OCI-LY1 (cell line): ENCODE results near the gene LIMS1.

Experiments used
- H2AFZ ChIP-seq: fragments of 200-600 bp; sonication (generic), shearing (Covaris generic); 2 replicates; pipeline ENCODE4 v1.6.0; 2014; ENCODE audit warnings: antibody characterized with exemption, mild to moderate bottlenecking, low read length
- H3F3A ChIP-seq: fragments of 200-600 bp; sonication (generic), shearing (Covaris generic); 2 replicates; pipeline ENCODE4 v1.6.0; 2014; ENCODE audit warnings: mild to moderate bottlenecking, antibody characterized with exemption, low read length, moderate library complexity; ENCODE audit not compliant: insufficient read depth
- H3K27ac ChIP-seq: fragments of 200-600 bp; sonication (generic); 2 replicates; pipeline ENCODE4 v1.5.1; 2014; ENCODE audit warnings: low read length, mixed run types, mild to moderate bottlenecking, low read depth; ENCODE audit not compliant: poor library complexity, severe bottlenecking
- H3K27me3 ChIP-seq: fragments of 200-600 bp; sonication (generic); 2 replicates; pipeline ENCODE4 v1.6.0; 2014; ENCODE audit warnings: antibody characterized with exemption, mild to moderate bottlenecking, low read length, moderate library complexity; ENCODE audit not compliant: insufficient read depth
- H3K36me3 ChIP-seq: fragments of 200-600 bp; sonication (generic); 2 replicates; pipeline ENCODE4 v1.6.1; 2014; ENCODE audit warnings: mild to moderate bottlenecking, antibody characterized with exemption, low read length, moderate library complexity, mixed read lengths; ENCODE audit not compliant: insufficient read depth
- H3K4me1 ChIP-seq: fragments of 200-600 bp; sonication (generic); 2 replicates; pipeline ENCODE4 v1.5.1; 2014; ENCODE audit warnings: mild to moderate bottlenecking, low read length, moderate library complexity; ENCODE audit not compliant: insufficient read depth, severe bottlenecking
- H3K4me2 ChIP-seq: fragments of 200-600 bp; sonication (generic), shearing (Covaris generic); 2 replicates; pipeline ENCODE4 v1.6.1; 2014; ENCODE audit warnings: low read length
- H3K4me3 ChIP-seq: fragments of 200-600 bp; sonication (generic); 2 replicates; pipeline ENCODE4 v1.5.1; 2014; ENCODE audit warnings: low read length, low read depth, mild to moderate bottlenecking, mixed read lengths; ENCODE audit not compliant: poor library complexity, severe bottlenecking
- H3K79me2 ChIP-seq: fragments of 200-600 bp; shearing (Covaris generic); 2 replicates; pipeline ENCODE4 v1.6.1; 2016; ENCODE audit warnings: mixed run types, low read length, mixed read lengths; ENCODE audit not compliant: insufficient read depth
- H3K9ac ChIP-seq: fragments of 200-600 bp; sonication (generic), shearing (Covaris generic); 2 replicates; pipeline ENCODE4 v1.6.1; 2014; ENCODE audit warnings: mild to moderate bottlenecking, low read length, mixed read lengths
- H3K9me2 ChIP-seq: fragments of 200-600 bp; sonication (generic), shearing (Covaris generic); 2 replicates; pipeline ENCODE4 v1.6.1; 2014; ENCODE audit warnings: low read depth, mild to moderate bottlenecking, low read length, mixed read lengths
- H3K9me3 ChIP-seq: fragments of 200-600 bp; shearing (Covaris generic); 2 replicates; pipeline ENCODE4 v1.6.1; 2014; ENCODE audit warnings: low read length, mixed read lengths
- H4K20me1 ChIP-seq: fragments of 200-600 bp; sonication (generic), shearing (Covaris generic); 2 replicates; pipeline ENCODE4 v1.6.0; 2016; ENCODE audit warnings: mild to moderate bottlenecking, low read length; ENCODE audit not compliant: insufficient read depth
- EZH2 ChIP-seq: fragments of 200-600 bp; sonication (generic), shearing (Covaris generic); IDR thresholded peaks from 2 replicates; pipeline ENCODE4 v1.8.0; 2017; ENCODE audit warnings: borderline replicate concordance, mixed run types, mild to moderate bottlenecking, antibody characterized with exemption, low read length, moderate library complexity, mixed read lengths
- TF ChIP-seq, protein P1 (sequence below): fragments of 200-600 bp; sonication (generic), shearing (Covaris generic); IDR thresholded peaks from 2 replicates; pipeline ENCODE4 v1.5.1; 2017; ENCODE audit warnings: mild to moderate bottlenecking, antibody characterized with exemption, low read length, moderate library complexity, mixed read lengths

LIMS1 gene

DNA sequence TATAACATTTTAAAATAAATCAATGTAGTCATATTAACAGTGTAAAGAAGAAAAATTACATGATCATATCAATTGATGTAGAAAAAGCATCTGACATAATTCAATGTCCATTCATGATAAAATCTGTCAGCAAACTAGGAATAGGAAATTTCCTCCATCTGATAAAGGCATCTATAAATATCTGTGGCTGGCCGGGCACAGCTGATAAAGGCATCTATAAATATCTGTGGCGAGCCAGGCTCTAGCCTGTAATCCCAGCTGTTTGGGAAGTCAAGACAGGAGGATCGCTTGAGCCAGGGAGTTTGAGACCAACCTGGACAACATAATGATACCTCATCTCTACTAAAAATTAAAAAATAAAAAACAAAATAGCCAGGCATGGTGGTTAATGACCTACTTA, 166.9 kb downstream of the LIMS1 start:
- H3K27ac ChIP-seq = no peak overlapping the region
- no peaks in the 10 kb centered on the region for H3K4me1 ChIP-seq
- no peaks in the 10 kb centered on the region for H4K20me1 ChIP-seq
- H3K36me3 ChIP-seq = no peaks in the 10 kb centered on the region
- H3K79me2 ChIP-seq = no peaks in the 10 kb centered on the region
- H2AFZ ChIP-seq = no peak overlapping the region
- no peaks in the 10 kb centered on the region for H3K9me2 ChIP-seq
- no peaks in the 10 kb centered on the region for H3K9me3 ChIP-seq
- H3K9ac ChIP-seq = no peak overlapping the region
- TF ChIP-seq EZH2 = no peak
- TF ChIP-seq, protein P1, sequence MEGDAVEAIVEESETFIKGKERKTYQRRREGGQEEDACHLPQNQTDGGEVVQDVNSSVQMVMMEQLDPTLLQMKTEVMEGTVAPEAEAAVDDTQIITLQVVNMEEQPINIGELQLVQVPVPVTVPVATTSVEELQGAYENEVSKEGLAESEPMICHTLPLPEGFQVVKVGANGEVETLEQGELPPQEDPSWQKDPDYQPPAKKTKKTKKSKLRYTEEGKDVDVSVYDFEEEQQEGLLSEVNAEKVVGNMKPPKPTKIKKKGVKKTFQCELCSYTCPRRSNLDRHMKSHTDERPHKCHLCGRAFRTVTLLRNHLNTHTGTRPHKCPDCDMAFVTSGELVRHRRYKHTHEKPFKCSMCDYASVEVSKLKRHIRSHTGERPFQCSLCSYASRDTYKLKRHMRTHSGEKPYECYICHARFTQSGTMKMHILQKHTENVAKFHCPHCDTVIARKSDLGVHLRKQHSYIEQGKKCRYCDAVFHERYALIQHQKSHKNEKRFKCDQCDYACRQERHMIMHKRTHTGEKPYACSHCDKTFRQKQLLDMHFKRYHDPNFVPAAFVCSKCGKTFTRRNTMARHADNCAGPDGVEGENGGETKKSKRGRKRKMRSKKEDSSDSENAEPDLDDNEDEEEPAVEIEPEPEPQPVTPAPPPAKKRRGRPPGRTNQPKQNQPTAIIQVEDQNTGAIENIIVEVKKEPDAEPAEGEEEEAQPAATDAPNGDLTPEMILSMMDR = no peak
- H3F3A ChIP-seq = no peaks in the 10 kb centered on the region
- H3K4me2 ChIP-seq = no peak overlapping the region
- no peak overlapping the region for H3K4me3 ChIP-seq
- no peaks in the 10 kb centered on the region for H3K27me3 ChIP-seq

DNA sequence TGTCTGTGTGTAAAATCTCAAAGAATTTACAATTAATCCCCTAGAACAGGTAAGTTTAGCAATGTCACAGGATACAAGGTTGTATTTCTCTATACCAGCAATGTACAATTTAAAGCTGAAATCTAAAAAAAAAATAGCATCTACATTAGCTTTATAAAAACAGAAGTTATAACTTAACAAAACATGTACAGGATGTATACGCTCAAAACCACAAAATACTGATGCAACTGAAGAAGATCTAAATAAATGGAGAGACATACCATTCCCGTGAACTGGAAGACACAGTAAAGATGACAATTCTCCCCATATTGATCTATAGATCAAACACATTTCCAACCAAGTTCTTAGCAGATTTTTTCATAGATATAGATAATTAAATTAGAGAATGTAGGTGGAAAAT, 167.5 kb downstream of the LIMS1 start:
- no peaks in the 10 kb centered on the region for H4K20me1 ChIP-seq
- H3F3A ChIP-seq = no peaks in the 10 kb centered on the region
- H3K9me3 ChIP-seq = no peaks in the 10 kb centered on the region
- no peaks in the 10 kb centered on the region for H3K79me2 ChIP-seq
- H3K4me2 ChIP-seq = no peak overlapping the region
- H2AFZ ChIP-seq = no peak overlapping the region
- TF ChIP-seq, protein P1 = no peak
- TF ChIP-seq EZH2 = no peak
- H3K4me1 ChIP-seq = no peaks in the 10 kb centered on the region
- no peak overlapping the region for H3K4me3 ChIP-seq
- H3K9ac ChIP-seq = no peak overlapping the region
- H3K36me3 ChIP-seq = no peaks in the 10 kb centered on the region
- no peaks in the 10 kb centered on the region for H3K27me3 ChIP-seq
- H3K9me2 ChIP-seq = no peaks in the 10 kb centered on the region
- no peak overlapping the region for H3K27ac ChIP-seq

DNA sequence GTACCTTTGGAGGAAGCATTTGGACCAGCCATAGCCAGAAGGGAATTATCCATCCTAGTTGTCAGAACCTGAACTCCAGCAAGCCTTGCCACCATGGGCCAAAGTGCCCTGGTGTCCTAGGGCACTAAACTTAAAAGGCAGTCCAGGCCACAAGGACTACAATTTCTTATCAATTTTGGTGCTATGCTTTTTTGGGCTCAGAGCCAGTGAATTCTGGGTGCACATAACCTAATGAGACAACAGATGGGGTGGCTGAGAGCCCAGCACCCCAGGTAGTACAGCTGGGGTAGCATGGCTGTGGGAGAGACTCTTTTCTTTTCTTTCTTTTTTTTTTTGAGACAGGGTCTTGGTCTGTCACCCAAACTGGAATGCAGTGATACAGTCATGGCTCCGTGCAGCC, 170.6 kb downstream of the LIMS1 start:
- Histone ChIP-seq H3K9ac (no peak overlapping the region), H3K4me1 (no peaks in the 10 kb centered on the region), H3K27ac (no peak overlapping the region), H3K9me2 (no peaks in the 10 kb centered on the region), H3K9me3 (no peaks in the 10 kb centered on the region), H3K4me2 (no peak overlapping the region), H3K4me3 (no peak overlapping the region), H3K27me3 (no peaks in the 10 kb centered on the region), H4K20me1 (no peaks in the 10 kb centered on the region), H3K36me3 (no peaks in the 10 kb centered on the region; the same call in 1 of the 2 replicates), H3F3A (no peaks in the 10 kb centered on the region), H3K79me2 (no peaks in the 10 kb centered on the region), H2AFZ (no peak overlapping the region)
- TF ChIP-seq, protein P1 = no peak
- no peak for TF ChIP-seq EZH2
